ENCODE data around the gene ERCC4.

DNA sequence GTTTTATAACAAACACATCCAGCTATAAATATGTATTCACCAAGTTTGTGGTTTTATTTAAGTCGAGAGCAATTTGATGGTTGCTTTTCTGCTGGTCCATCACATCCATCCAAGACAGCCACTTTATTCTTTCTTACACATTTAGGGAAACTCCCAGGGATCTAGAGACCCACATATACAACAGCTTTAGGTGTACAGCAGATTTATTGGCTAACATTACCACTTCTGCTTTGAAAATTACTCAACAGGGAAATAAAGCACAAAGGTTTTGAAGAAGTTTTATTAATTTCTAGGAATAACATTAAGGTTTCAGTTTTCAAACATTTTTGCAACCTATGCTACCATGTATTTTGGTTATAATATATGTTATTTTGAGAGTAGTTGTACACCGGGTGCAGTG, 6.9 kb downstream of the ERCC4 start:
- TF ChIP-seq, protein P1, sequence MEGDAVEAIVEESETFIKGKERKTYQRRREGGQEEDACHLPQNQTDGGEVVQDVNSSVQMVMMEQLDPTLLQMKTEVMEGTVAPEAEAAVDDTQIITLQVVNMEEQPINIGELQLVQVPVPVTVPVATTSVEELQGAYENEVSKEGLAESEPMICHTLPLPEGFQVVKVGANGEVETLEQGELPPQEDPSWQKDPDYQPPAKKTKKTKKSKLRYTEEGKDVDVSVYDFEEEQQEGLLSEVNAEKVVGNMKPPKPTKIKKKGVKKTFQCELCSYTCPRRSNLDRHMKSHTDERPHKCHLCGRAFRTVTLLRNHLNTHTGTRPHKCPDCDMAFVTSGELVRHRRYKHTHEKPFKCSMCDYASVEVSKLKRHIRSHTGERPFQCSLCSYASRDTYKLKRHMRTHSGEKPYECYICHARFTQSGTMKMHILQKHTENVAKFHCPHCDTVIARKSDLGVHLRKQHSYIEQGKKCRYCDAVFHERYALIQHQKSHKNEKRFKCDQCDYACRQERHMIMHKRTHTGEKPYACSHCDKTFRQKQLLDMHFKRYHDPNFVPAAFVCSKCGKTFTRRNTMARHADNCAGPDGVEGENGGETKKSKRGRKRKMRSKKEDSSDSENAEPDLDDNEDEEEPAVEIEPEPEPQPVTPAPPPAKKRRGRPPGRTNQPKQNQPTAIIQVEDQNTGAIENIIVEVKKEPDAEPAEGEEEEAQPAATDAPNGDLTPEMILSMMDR (conservative IDR thresholded peaks at IDR 0.05; ENCODE audit: low read depth in 2 of 2) = no peak
- TF ChIP-seq EZH2phosphoT487 (IDR thresholded peaks at IDR 0.05; ENCODE audit: unreplicated experiment) (no peak), JUNB (IDR thresholded peaks at IDR 0.05; ENCODE audit: unreplicated experiment) (no peak), STAT1 (IDR thresholded peaks at IDR 0.05; ENCODE audit: unreplicated experiment) (no peak), POLR2AphosphoS5 (IDR thresholded peaks at IDR 0.05; ENCODE audit: low read depth) (no peak), EZH2 (IDR thresholded peaks at IDR 0.05; ENCODE audit: low read depth, unreplicated experiment) (no peak), ZNF114 (CRISPR knock-in tag; IDR thresholded peaks at IDR 0.05) (no peak), CREB1 (CRISPR knock-in tag; IDR thresholded peaks at IDR 0.05; ENCODE audit: low read depth) (no peak), NANOG (IDR thresholded peaks at IDR 0.05; ENCODE audit: borderline replicate concordance) (no peak), ZNF331 (CRISPR knock-in tag; IDR thresholded peaks at IDR 0.05; ENCODE audit: low read depth) (no peak)
- TF ChIP-seq, protein P2, sequence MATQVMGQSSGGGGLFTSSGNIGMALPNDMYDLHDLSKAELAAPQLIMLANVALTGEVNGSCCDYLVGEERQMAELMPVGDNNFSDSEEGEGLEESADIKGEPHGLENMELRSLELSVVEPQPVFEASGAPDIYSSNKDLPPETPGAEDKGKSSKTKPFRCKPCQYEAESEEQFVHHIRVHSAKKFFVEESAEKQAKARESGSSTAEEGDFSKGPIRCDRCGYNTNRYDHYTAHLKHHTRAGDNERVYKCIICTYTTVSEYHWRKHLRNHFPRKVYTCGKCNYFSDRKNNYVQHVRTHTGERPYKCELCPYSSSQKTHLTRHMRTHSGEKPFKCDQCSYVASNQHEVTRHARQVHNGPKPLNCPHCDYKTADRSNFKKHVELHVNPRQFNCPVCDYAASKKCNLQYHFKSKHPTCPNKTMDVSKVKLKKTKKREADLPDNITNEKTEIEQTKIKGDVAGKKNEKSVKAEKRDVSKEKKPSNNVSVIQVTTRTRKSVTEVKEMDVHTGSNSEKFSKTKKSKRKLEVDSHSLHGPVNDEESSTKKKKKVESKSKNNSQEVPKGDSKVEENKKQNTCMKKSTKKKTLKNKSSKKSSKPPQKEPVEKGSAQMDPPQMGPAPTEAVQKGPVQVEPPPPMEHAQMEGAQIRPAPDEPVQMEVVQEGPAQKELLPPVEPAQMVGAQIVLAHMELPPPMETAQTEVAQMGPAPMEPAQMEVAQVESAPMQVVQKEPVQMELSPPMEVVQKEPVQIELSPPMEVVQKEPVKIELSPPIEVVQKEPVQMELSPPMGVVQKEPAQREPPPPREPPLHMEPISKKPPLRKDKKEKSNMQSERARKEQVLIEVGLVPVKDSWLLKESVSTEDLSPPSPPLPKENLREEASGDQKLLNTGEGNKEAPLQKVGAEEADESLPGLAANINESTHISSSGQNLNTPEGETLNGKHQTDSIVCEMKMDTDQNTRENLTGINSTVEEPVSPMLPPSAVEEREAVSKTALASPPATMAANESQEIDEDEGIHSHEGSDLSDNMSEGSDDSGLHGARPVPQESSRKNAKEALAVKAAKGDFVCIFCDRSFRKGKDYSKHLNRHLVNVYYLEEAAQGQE (IDR thresholded peaks at IDR 0.05; ENCODE audit: unreplicated experiment) = no peak
- TF ChIP-seq, protein P3, sequence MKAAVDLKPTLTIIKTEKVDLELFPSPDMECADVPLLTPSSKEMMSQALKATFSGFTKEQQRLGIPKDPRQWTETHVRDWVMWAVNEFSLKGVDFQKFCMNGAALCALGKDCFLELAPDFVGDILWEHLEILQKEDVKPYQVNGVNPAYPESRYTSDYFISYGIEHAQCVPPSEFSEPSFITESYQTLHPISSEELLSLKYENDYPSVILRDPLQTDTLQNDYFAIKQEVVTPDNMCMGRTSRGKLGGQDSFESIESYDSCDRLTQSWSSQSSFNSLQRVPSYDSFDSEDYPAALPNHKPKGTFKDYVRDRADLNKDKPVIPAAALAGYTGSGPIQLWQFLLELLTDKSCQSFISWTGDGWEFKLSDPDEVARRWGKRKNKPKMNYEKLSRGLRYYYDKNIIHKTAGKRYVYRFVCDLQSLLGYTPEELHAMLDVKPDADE (IDR thresholded peaks at IDR 0.05) = no peak
- TF ChIP-seq, protein P4, sequence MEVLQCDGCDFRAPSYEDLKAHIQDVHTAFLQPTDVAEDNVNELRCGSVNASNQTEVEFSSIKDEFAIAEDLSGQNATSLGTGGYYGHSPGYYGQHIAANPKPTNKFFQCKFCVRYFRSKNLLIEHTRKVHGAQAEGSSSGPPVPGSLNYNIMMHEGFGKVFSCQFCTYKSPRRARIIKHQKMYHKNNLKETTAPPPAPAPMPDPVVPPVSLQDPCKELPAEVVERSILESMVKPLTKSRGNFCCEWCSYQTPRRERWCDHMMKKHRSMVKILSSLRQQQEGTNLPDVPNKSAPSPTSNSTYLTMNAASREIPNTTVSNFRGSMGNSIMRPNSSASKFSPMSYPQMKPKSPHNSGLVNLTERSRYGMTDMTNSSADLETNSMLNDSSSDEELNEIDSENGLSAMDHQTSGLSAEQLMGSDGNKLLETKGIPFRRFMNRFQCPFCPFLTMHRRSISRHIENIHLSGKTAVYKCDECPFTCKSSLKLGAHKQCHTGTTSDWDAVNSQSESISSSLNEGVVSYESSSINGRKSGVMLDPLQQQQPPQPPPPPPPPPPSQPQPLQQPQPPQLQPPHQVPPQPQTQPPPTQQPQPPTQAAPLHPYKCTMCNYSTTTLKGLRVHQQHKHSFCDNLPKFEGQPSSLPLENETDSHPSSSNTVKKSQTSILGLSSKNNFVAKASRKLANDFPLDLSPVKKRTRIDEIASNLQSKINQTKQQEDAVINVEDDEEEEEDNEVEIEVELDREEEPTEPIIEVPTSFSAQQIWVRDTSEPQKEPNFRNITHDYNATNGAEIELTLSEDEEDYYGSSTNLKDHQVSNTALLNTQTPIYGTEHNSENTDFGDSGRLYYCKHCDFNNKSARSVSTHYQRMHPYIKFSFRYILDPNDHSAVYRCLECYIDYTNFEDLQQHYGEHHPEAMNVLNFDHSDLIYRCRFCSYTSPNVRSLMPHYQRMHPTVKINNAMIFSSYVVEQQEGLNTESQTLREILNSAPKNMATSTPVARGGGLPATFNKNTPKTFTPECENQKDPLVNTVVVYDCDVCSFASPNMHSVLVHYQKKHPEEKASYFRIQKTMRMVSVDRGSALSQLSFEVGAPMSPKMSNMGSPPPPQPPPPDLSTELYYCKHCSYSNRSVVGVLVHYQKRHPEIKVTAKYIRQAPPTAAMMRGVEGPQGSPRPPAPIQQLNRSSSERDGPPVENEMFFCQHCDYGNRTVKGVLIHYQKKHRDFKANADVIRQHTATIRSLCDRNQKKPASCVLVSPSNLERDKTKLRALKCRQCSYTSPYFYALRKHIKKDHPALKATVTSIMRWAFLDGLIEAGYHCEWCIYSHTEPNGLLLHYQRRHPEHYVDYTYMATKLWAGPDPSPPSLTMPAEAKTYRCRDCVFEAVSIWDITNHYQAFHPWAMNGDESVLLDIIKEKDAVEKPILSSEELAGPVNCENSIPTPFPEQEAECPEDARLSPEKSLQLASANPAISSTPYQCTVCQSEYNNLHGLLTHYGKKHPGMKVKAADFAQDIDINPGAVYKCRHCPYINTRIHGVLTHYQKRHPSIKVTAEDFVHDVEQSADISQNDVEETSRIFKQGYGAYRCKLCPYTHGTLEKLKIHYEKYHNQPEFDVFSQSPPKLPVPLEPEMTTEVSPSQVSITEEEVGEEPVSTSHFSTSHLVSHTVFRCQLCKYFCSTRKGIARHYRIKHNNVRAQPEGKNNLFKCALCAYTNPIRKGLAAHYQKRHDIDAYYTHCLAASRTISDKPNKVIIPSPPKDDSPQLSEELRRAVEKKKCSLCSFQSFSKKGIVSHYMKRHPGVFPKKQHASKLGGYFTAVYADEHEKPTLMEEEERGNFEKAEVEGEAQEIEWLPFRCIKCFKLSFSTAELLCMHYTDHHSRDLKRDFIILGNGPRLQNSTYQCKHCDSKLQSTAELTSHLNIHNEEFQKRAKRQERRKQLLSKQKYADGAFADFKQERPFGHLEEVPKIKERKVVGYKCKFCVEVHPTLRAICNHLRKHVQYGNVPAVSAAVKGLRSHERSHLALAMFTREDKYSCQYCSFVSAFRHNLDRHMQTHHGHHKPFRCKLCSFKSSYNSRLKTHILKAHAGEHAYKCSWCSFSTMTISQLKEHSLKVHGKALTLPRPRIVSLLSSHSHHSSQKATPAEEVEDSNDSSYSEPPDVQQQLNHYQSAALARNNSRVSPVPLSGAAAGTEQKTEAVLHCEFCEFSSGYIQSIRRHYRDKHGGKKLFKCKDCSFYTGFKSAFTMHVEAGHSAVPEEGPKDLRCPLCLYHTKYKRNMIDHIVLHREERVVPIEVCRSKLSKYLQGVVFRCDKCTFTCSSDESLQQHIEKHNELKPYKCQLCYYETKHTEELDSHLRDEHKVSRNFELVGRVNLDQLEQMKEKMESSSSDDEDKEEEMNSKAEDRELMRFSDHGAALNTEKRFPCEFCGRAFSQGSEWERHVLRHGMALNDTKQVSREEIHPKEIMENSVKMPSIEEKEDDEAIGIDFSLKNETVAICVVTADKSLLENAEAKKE (CRISPR knock-in tag; IDR thresholded peaks at IDR 0.05) = no peak

All from GM23338 (cell line).